NCI-H510A treated with DMSO at 0.1 percent for 48 hours (cell line): ENCODE measurements around the gene IQCE.

ENCODE experiments used
- DNase-seq: peaks from one replicate; lab custom pipeline; 2025; lab: John Stamatoyannopoulos, UW

Gene IQCE, protein sequence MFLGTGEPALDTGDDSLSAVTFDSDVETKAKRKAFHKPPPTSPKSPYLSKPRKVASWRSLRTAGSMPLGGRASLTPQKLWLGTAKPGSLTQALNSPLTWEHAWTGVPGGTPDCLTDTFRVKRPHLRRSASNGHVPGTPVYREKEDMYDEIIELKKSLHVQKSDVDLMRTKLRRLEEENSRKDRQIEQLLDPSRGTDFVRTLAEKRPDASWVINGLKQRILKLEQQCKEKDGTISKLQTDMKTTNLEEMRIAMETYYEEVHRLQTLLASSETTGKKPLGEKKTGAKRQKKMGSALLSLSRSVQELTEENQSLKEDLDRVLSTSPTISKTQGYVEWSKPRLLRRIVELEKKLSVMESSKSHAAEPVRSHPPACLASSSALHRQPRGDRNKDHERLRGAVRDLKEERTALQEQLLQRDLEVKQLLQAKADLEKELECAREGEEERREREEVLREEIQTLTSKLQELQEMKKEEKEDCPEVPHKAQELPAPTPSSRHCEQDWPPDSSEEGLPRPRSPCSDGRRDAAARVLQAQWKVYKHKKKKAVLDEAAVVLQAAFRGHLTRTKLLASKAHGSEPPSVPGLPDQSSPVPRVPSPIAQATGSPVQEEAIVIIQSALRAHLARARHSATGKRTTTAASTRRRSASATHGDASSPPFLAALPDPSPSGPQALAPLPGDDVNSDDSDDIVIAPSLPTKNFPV

DNA sequence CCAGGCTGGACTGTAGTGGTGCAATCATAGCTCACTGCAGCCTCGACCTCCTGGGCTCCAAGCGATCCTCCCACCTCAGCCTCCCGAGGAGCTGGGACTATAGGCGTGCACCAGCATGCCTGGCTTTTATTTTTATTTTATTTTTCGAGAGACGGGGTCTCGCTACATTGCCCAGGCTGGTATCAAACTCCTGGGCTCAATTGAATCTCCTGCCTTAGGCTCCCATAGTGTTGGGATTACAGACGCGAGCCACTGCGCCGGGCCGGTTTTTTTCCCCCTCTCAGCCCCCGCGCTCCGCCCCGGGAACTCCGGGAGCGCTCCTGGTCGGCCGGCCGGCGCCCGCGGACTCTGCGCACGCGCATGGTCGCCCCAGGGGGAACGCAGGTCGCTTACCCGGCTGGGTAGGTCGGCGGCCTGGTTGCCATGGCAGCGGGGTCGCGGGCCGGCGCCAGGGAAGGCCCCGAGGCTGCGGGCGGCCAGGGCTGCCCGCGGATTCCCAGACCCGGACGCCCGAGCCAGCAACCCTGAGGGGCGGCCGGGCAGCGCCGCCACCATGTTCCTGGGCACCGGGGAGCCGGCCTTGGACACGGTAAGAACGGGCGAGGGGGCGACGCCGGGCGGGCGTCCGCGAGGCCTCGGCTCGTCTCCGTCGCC, at the start of gene IQCE:
Gene IQCE, plus strand, starts transcription at position 351 of the 654 bp plus-strand sequence. Its CDS starts 203 bp downstream, at position 554.
- DNase-seq = peak; percentile 82

DNA sequence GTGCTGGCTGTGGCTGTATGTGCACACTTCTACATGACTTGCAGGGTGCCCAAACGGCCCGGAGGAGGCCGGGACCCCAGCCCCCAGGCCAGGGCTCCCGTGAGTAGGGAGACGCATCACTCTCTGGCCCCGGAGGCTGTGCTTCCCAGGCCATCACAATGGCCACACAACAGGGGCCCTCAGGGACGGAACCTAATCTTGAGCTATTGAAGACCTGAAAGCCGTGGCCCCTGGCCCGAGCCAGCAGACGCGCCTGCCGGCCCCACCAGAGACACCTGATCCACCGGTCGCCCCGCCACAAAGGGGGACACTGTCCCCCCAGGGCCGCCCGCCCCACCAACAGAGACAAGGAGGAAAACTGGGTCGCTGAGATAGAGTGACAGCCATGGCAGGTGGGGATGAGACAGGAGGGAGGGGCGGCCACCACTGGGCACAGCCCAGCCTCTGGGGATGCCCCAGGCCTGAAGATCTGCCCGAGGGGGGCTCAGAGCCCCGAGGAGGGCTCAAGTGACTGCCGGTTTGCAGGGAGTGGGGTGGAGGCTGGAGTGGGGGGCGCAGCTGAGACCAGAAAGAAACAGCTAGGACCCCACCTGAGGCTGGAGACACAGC, 49.4 kb upstream of the IQCE start:
- DNase-seq = no peak

DNA sequence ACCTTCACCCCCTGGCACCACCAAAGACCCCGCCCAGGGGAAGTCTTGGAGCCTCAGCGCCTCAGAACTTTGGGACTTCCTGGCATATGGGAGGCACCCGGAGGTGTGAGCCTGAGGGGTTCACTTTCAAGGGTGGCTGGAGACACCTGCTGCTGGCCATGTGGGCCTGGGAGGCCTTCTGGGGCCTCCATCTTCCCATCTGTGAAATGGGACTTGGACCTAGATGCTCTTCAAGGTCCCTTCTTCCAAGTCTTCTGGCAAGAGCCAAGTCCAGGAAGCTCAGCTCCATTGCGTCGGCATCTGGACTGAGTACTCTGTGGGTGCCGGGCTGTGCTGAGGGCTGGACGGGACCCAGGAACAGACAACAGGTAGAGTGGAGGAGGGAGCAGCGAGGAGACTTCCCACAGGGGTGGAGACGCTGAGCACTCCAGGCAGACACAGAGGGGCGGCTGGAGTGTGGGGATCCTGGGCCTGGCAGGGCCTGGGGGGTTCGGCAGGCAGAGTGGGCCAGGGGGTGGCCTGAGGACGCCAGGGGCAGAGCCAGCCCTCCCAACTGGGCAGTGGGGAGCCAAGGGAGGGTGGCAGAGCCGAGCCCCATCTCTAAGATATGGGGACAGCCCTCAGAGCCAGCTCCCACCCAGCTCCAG, 48.5 kb upstream of the IQCE start:
- no peak for DNase-seq

DNA sequence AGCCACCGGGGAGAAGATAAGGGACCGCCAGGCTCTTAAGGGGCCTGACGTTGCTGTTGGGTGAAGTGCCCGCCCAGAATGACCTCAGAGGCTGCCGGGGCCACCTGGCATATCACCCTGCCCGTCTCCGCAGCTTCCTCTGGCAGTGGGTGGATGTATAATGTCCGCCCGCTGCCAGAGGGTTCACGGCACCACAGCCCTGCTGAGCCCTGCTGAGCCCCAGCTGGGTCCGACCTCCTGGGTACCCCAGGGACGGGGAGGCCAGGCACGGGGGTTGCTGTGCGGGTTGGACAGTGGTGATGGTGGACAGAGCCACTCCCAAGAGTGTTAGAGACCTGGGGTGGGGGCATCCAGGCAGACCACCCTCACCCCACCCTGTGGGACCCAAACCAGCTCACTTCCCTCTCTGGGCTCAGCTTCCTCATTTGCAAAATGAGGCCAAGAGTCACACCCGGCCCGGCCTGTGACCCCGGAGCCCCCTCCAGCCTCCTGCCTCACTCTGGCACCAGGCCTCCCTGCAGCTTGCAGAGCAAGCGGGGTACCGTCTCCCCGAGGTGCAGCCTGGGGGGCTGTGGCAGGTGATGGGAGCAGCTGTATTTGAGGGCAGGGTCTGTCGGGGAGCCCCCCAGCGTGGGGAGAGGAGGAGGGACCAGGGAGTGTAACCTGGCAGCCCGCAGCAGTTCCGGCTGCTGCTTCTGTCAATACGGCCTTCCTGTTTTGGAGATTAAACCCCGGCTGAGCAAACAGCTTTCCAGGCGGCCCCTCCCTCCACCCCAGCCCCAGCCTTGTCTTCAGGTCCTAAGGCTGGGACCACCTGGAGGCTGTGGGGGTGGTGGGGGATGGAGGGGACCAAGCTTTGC, 47.6 kb upstream of the IQCE start:
- DNase-seq = peak; percentile 95

DNA sequence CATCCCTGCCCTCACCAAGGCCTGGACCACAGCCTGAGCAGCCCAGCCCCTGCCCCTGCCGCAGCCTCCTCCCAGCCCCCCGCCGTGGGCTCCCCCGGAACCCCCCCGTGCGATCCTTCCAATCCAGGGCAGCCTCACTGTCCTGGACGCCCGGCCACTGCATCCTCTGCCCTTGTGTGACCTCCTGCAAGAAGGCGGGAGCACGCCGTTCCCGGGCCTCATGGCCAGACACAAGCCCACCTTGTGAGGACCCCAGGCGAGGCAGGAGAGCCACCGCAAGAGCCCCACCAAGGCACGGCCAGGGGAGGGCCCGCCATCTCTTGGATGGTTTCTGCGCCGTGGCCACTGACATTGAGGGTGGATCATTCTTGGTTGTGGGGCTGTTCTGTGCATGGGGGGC, 47.0 kb upstream of the IQCE start:
- DNase-seq = no peak

- peak; percentile 75 for DNase-seq
Measured at GRCh38 chr7:2512179-2512661, 46.6 kb upstream of the IQCE start.

DNA sequence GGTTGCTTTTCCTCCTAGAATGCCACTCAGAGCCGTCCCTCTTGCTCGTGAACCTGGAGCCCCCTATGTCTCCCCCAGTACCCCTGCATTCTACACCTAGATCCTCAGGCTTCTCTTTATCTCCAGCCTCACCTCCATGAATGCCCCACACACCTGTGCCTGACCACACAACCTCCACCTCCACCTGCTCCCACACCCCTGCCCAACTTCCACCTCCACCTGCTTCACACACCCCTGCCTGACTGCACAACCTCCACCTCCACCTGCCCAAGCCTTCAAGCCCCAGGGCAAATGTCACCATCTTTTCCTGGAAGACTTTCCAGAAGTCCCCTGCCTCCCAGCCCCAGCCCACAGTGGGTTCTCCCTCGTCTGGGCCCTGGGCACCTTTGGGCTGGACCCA, 46.1 kb upstream of the IQCE start:
- peak; percentile 75 for DNase-seq

GRCh38 chr7:2513702-2514101, 45.1 kb upstream of the IQCE start:
- no peak for DNase-seq

DNA sequence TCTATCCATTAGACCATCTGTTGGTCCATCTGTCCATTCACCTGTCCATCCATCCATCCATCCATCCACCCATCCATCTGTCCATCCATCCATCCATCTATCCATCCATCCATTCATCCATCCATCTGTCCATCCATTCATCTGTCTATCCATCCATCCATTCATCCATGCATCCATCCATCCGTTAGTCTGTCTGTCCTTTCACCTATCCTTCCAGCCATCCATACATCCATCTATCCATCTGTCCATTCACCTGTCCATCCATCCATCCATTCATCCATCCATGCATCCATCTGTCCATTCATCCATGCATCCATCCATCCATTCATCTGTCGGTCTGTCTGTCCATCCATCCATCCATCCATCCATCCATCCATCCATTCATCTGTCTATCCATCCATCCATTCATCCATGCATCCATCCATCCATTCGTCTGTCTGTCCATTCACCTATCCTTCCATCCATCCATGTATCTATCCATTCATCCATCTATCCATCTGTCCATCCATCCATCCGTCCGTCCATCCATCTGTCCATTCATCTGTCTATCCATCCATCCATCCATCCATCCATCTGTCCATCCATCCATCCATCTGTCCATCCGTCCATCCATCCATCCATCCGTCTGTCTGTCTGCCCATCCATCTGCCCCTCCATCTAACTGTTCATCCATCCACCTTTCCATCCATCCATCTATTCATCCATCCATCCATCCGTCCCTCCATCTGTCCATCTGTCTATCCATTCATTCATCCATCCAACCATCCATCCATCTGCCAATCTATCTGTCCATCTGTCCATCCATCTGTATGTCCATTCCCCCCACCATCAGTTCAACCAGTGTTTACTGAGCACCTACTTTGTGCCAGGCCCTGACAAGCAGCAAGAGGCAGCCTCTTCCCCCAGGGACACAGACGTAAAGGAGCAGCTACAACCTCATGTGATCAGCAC, 44.0 kb upstream of the IQCE start:
- DNase-seq = no peak

DNA sequence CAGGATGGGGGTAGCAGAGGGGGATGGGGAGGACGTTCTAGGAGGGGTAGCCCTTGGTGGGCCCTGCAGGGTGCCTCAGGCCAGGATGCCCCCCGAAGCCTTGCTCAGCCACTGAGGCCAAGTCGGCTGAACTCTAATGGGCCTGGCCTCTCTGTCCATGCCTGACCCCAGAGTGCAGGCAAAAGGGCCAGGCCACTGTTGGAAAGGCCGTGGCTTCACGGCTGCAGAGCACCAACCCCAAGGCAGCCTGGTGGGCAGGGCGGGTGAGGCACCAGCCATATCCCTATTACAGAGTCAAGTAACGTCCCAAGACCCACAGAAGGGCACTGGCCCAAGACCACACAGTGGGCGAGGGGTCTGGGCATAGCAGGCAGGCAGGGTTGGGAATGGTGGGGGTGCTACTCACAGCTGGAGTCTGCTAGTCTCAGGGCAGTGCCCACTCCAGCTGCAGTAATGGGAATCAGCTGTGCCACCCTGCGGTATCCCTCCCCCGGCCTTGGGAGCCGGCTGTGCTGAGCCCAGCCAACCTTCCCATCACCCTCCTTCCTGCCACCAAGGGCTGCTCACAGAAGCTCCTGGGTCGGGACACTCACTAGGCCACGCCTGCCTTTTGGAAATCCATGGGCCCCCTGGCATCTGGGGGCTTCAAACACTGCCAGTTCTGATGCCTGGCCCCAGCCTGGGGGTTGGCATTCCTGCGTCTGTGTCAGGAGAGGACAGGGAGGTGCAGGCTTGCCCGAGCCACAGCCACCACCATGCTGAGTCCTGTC, 43.2 kb upstream of the IQCE start:
- no peak for DNase-seq

- no peak for DNase-seq
Measured at GRCh38 chr7:2516194-2516555, 42.6 kb upstream of the IQCE start.

DNA sequence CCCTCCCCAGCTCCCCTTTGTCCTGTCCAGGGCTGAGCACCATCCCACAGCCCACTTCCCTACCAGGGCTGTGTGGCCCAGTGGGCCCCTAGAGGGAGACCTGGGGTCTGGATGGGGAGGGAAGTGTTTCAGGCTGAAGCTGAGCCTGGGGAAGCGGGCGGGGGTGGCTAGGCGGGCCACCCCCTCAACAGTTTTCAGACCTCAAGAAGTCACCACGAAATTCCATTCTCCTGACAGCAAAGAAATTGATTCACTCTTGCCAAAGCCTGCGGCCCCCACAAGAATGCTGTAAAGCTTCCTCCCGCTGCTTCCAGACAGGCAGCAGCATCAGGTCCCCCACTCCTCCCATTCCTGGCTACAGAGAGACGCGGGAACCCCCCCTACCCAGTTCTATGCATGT, 41.8 kb upstream of the IQCE start:
- no peak for DNase-seq

DNA sequence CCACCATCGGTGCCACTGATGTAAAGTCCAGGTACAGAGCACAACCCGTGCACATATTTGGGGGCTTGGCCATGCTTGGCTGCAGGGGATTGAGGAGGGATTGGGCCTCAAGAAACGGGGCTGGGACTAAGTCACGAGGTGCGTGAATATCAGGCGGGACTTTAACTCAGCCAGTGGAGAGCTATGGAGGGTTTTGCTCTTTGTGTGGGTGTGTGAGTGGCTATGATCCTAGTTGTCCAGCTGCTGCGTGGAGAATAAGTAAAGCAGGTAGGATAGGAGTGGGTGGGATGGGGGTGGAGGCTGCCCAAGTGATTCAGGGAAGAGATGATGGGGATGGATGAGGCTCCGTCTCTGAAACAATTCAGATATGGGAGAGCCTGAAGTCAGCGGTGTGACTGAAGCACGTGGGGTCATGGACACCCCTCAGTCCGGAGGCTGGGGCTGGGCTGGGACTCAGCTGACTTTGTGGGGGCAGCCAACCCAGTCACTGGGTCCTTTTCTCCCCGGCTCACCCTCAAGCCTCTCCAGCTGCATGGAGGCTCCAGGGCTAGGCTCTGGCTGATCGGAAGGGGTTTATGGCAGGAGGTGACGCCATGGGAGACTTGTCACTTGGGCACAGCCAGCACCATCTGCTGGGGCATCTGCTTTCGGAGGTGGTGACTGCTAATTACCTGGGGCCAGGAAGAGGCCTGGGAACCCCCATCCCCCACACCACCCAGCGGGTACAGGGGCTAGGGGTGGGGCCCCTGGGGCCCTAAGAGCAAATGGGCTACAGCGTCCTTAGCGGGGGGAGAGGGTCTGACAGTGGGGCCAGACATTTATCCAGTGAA, 40.9 kb upstream of the IQCE start:
- DNase-seq = peak; percentile 91

GRCh38 chr7:2518737-2519118, 40.1 kb upstream of the IQCE start:
- no peak for DNase-seq

GRCh38 chr7:2519119-2519930, 39.5 kb upstream of the IQCE start, which contains the start of gene LFNG:
LFNG (plus strand) TSS chr7:2519774; CDS start chr7:2519862, 88 bp downstream.
- DNase-seq = peak; percentile 99

GRCh38 chr7:2520131-2520760, 38.5 kb upstream of the IQCE start:
- DNase-seq = peak; percentile 86
